Nephron (organoid): ENCODE data around the gene GNG7.
A peak's percentile ranks its signal among the peaks of the same experiment; 100 is the strongest.

Experiments
- H3K27ac Mint-ChIP-seq, 3 experiments: 2 replicates each; pipeline ENCODE4 v1.8.0; 2020; ENCODE audit warnings: mixed read lengths in 3 of 3, mild to moderate bottlenecking in 2 of 3, moderate library complexity in 1 of 3
- H3K27me3 Mint-ChIP-seq: 2 replicates; pipeline ENCODE4 v1.8.0; 2021; ENCODE audit warnings: low read depth, mild to moderate bottlenecking, moderate library complexity, mixed read lengths
- H3K36me3 Mint-ChIP-seq: 2 replicates; pipeline ENCODE4 v1.8.0; 2020; ENCODE audit warnings: low read depth, mixed read lengths
- H3K4me1 Mint-ChIP-seq: 2 replicates; pipeline ENCODE4 v1.8.0; 2020; ENCODE audit warnings: mixed read lengths
- H3K4me3 Mint-ChIP-seq, 3 experiments: 2 replicates each; pipeline ENCODE4 v1.8.0; 2020; ENCODE audit warnings: mild to moderate bottlenecking in 3 of 3, mixed read lengths in 3 of 3, moderate library complexity in 2 of 3
- H3K9me3 Mint-ChIP-seq: 2 replicates; pipeline ENCODE4 v1.8.0; 2020; ENCODE audit warnings: mixed read lengths
- CTCF ChIP-seq, 3 experiments: fragments of 200-600 bp; sonication (generic); IDR thresholded peaks; one replicate each; pipeline ENCODE4 v1.5.0; 2021; ENCODE audit warnings: antibody characterized with exemption in 3 of 3; ENCODE audit not compliant: unreplicated experiment in 3 of 3

Gene GNG7

GRCh38 chr19:2630352-2631001, 72.0 kb downstream of the GNG7 start:
- Mint-ChIP-seq H3K4me3 (no peak overlapping the region), H3K4me1 (peaks cover 5% of the 10 kb centered on the region)

GRCh38 chr19:2629491-2630351, 72.8 kb downstream of the GNG7 start:
- H3K9me3 Mint-ChIP-seq = peaks cover 17% of the 10 kb centered on the region
- peaks cover 5% of the 10 kb centered on the region for H3K4me1 Mint-ChIP-seq
- H3K27me3 Mint-ChIP-seq = peaks cover 32% of the 10 kb centered on the region
- no peak for TF ChIP-seq CTCF (IDR thresholded peaks at IDR 0.05; ENCODE audit: unreplicated experiment in 3 of 3)
- H3K4me3 Mint-ChIP-seq = no peak overlapping the region
- no peaks in the 10 kb centered on the region for H3K36me3 Mint-ChIP-seq
- no peak overlapping the region for H3K27ac Mint-ChIP-seq

More at GRCh38 chr19:2630352-2631001, 72.0 kb downstream of the GNG7 start:
- no peak for TF ChIP-seq CTCF (IDR thresholded peaks at IDR 0.05; ENCODE audit: unreplicated experiment in 3 of 3)
- Mint-ChIP-seq H3K9me3 (peaks cover 17% of the 10 kb centered on the region), H3K27ac (no peak overlapping the region), H3K27me3 (peaks cover 37% of the 10 kb centered on the region), H3K36me3 (no peaks in the 10 kb centered on the region)

GRCh38 chr19:2628597-2628996, 73.9 kb downstream of the GNG7 start:
- Mint-ChIP-seq H3K27me3 (peaks cover 21% of the 10 kb centered on the region), H3K4me1 (peaks cover 5% of the 10 kb centered on the region), H3K27ac (no peak overlapping the region), H3K4me3 (no peak overlapping the region), H3K36me3 (no peaks in the 10 kb centered on the region), H3K9me3 (peaks cover 17% of the 10 kb centered on the region)
- no peak for TF ChIP-seq CTCF (IDR thresholded peaks at IDR 0.05; ENCODE audit: unreplicated experiment in 3 of 3)

- peaks cover 17% of the 10 kb centered on the region for H3K9me3 Mint-ChIP-seq
- no peak for TF ChIP-seq CTCF (IDR thresholded peaks at IDR 0.05; ENCODE audit: unreplicated experiment in 3 of 3)
- no peak overlapping the region for H3K27ac Mint-ChIP-seq
- no peaks in the 10 kb centered on the region for H3K36me3 Mint-ChIP-seq
- no peak overlapping the region for H3K4me3 Mint-ChIP-seq
- H3K4me1 Mint-ChIP-seq = peaks cover 5% of the 10 kb centered on the region
- peaks cover 25% of the 10 kb centered on the region for H3K27me3 Mint-ChIP-seq
Observed at GRCh38 chr19:2627855-2628254, 74.6 kb downstream of the GNG7 start.

- Mint-ChIP-seq H3K9me3 (peaks cover 16% of the 10 kb centered on the region), H3K36me3 (no peaks in the 10 kb centered on the region)
Observed at GRCh38 chr19:2627319-2627829, 75.1 kb downstream of the GNG7 start.

More at GRCh38 chr19:2627319-2627829, 75.1 kb downstream of the GNG7 start:
- peak overlapping the region in 2 of 3 experiments; percentile 50 to 75 for H3K27ac Mint-ChIP-seq
- no peak for TF ChIP-seq CTCF (IDR thresholded peaks at IDR 0.05; ENCODE audit: unreplicated experiment in 3 of 3)
- peaks cover 25% of the 10 kb centered on the region for H3K27me3 Mint-ChIP-seq
- H3K4me1 Mint-ChIP-seq = peaks cover 5% of the 10 kb centered on the region
- H3K4me3 Mint-ChIP-seq = no peak overlapping the region
